Neural progenitor cell (in vitro differentiated cells): ENCODE data around the gene UBXN1. TPM values are rescaled to one million over a fixed set of nuclear protein-coding genes. Genes with fewer than 3 reads are reported as not detected.

Source experiments
- DNase-seq: peaks from one replicate; pipeline ENCODE4 v3.0.0-alpha.2; 2016; ENCODE audit warnings: low spot score
- H2AFZ ChIP-seq: fragments of 200-600 bp; sonication (generic); replicated peaks from 2 replicates; pipeline ENCODE4 v1.6.1; 2016; ENCODE audit warnings: antibody characterized with exemption
- H3F3A ChIP-seq: fragments of 200-600 bp; sonication (generic); 2 replicates; pipeline ENCODE4 v1.6.1; 2016; ENCODE audit warnings: antibody characterized with exemption, low read depth
- H3K27ac ChIP-seq: fragments of 200-600 bp; sonication (generic); 2 replicates; pipeline ENCODE4 v1.5.1; 2016; ENCODE audit warnings: mild to moderate bottlenecking
- H3K27me3 ChIP-seq: fragments of 200-600 bp; sonication (generic); 2 replicates; pipeline ENCODE4 v1.6.1; 2016; ENCODE audit warnings: mild to moderate bottlenecking, moderate library complexity
- H3K36me3 ChIP-seq: fragments of 200-600 bp; sonication (generic); 2 replicates; pipeline ENCODE4 v1.5.1; 2016
- H3K4me1 ChIP-seq: fragments of 200-600 bp; sonication (generic); 2 replicates; pipeline ENCODE4 v1.6.1; 2016; ENCODE audit warnings: mixed run types
- H3K4me2 ChIP-seq: fragments of 200-600 bp; sonication (generic); 2 replicates; pipeline ENCODE4 v1.6.1; 2016
- H3K4me3 ChIP-seq: fragments of 200-600 bp; sonication (generic); 2 replicates; pipeline ENCODE4 v1.5.1; 2016
- H3K79me2 ChIP-seq: fragments of 200-600 bp; sonication (generic); 2 replicates; pipeline ENCODE4 v1.6.1; 2016; ENCODE audit warnings: low read depth
- H3K9ac ChIP-seq: fragments of 200-600 bp; sonication (generic); 2 replicates; pipeline ENCODE4 v1.6.1; 2016
- H3K9me3 ChIP-seq: fragments of 200-600 bp; sonication (generic); 2 replicates; pipeline ENCODE4 v1.5.1; 2016; ENCODE audit warnings: low read depth
- H4K20me1 ChIP-seq: fragments of 200-600 bp; sonication (generic); 2 replicates; pipeline ENCODE4 v1.6.1; 2016; ENCODE audit warnings: low read depth
- H3K27ac Mint-ChIP-seq: 3 replicates; pipeline ENCODE4 v1.8.0; 2021; ENCODE audit warnings: mixed read lengths
- H3K27me3 Mint-ChIP-seq: 2 replicates; pipeline ENCODE4 v1.8.0; 2022; ENCODE audit warnings: low read depth, mild to moderate bottlenecking, inconsistent platforms, moderate library complexity, mixed read lengths; ENCODE audit not compliant: insufficient read depth
- H3K36me3 Mint-ChIP-seq: 3 replicates; pipeline ENCODE4 v1.8.0; 2021; ENCODE audit warnings: mixed read lengths
- H3K4me1 Mint-ChIP-seq: 3 replicates; pipeline ENCODE4 v1.8.0; 2021; ENCODE audit warnings: mixed read lengths
- H3K4me3 Mint-ChIP-seq: 3 replicates; pipeline ENCODE4 v1.8.0; 2021; ENCODE audit warnings: mild to moderate bottlenecking, moderate library complexity, mixed read lengths
- H3K9me3 Mint-ChIP-seq: 3 replicates; pipeline ENCODE4 v1.8.0; 2020; ENCODE audit warnings: mixed read lengths
- CTCF ChIP-seq: fragments of 200-600 bp; sonication (generic); IDR thresholded peaks from 2 replicates; pipeline ENCODE4 v1.5.1; 2017; ENCODE audit warnings: antibody characterized with exemption, mild to moderate bottlenecking
- EZH2 ChIP-seq: fragments of 200-600 bp; sonication (generic); IDR thresholded peaks from 2 replicates; pipeline ENCODE4 v1.6.1; 2017; ENCODE audit warnings: antibody characterized with exemption, mild to moderate bottlenecking, moderate library complexity
- EZH2phosphoT487 ChIP-seq: fragments of 200-600 bp; sonication (generic); IDR thresholded peaks from 2 replicates; pipeline ENCODE4 v1.6.1; 2017; ENCODE audit warnings: antibody characterized with exemption
- total RNA-seq: library from RNA; depleted of rRNA; stranded (reverse); fragments of >200 nt; gene quantifications from 2 replicates; pipeline ENCODE4 v1.2.3, GENCODE V29; 2015; ENCODE audit warnings: low replicate concordance

Gene UBXN1
- total RNA-seq, 1 donor from 2014 or later, result 60.7 TPM

GRCh38 chr11:62727165-62727871 is 48.4 kb upstream of the UBXN1 start, which contains the start of gene HNRNPUL2:
HNRNPUL2 (minus strand) TSS chr11:62727457; CDS start chr11:62727156, 301 bp downstream.
- Mint-ChIP-seq H3K4me3 (peak within 1 kb of the TSS; percentile 93), H3K27ac (peak within 1 kb of the TSS; percentile 99), H3K27me3 (peaks cover 12% of the 10 kb centered on the region), H3K4me1 (peaks cover 50% of the 10 kb centered on the region), H3K36me3 (peaks cover 26% of the 10 kb centered on the region), H3K9me3 (no peaks in the 10 kb centered on the region)
- H3K4me3 ChIP-seq, result peak within 1 kb of the TSS; percentile 79
- no peaks in the 10 kb centered on the region for H3K9me3 ChIP-seq
- H3K36me3 ChIP-seq, result peaks cover 17% of the 10 kb centered on the region
- peaks cover 86% of the 10 kb centered on the region for H3K79me2 ChIP-seq
- no peaks in the 10 kb centered on the region for H3K27me3 ChIP-seq
- peak within 1 kb of the TSS; percentile 98 for H3K27ac ChIP-seq
- H4K20me1 ChIP-seq, result peaks cover 49% of the 10 kb centered on the region
- peak within 1 kb of the TSS; percentile 96 for H2AFZ ChIP-seq
- peak; percentile 100 for DNase-seq
- peak within 1 kb of the TSS; percentile 95 for H3K4me2 ChIP-seq
- TF ChIP-seq EZH2, result no peak
- TF ChIP-seq CTCF, result peak; percentile 8
- H3F3A ChIP-seq, result peaks cover 53% of the 10 kb centered on the region
- H3K9ac ChIP-seq, result peak within 1 kb of the TSS; percentile 87
- peaks cover 18% of the 10 kb centered on the region for H3K4me1 ChIP-seq

- Histone ChIP-seq H3K27me3 (no peaks in the 10 kb centered on the region), H3K79me2 (peaks cover 86% of the 10 kb centered on the region), H4K20me1 (peaks cover 54% of the 10 kb centered on the region), H3K27ac (peak overlapping the region; percentile 96), H3K9ac (peak overlapping the region; percentile 85), H3K36me3 (peaks cover 21% of the 10 kb centered on the region), H3K4me3 (peak overlapping the region; percentile 79), H3F3A (peaks cover 58% of the 10 kb centered on the region), H2AFZ (no peak overlapping the region), H3K4me1 (peaks cover 18% of the 10 kb centered on the region), H3K9me3 (no peaks in the 10 kb centered on the region), H3K4me2 (peak overlapping the region; percentile 95)
- no peak overlapping the region for H3K27ac Mint-ChIP-seq
- H3K4me3 Mint-ChIP-seq, result peak overlapping the region; percentile 93
- no peaks in the 10 kb centered on the region for H3K9me3 Mint-ChIP-seq
- TF ChIP-seq EZH2 (no peak), EZH2phosphoT487 (no peak), CTCF (peak; percentile 11)
- H3K27me3 Mint-ChIP-seq, result peaks cover 12% of the 10 kb centered on the region
- H3K4me1 Mint-ChIP-seq, result peaks cover 55% of the 10 kb centered on the region
- DNase-seq, result no peak
- H3K36me3 Mint-ChIP-seq, result peaks cover 31% of the 10 kb centered on the region
Measured at GRCh38 chr11:62726915-62727164, 48.0 kb upstream of the UBXN1 start.

GRCh38 chr11:62726156-62726914 is 47.5 kb upstream of the UBXN1 start:
- Mint-ChIP-seq H3K27me3 (peaks cover 12% of the 10 kb centered on the region), H3K9me3 (no peaks in the 10 kb centered on the region), H3K4me1 (peaks cover 57% of the 10 kb centered on the region), H3K27ac (peak overlapping the region; percentile 59), H3K4me3 (peak overlapping the region; percentile 93), H3K36me3 (peaks cover 36% of the 10 kb centered on the region)
- Histone ChIP-seq H3K4me1 (peaks cover 18% of the 10 kb centered on the region), H2AFZ (no peak overlapping the region), H4K20me1 (peaks cover 54% of the 10 kb centered on the region), H3K27ac (peak overlapping the region; percentile 96), H3K27me3 (no peaks in the 10 kb centered on the region), H3K9me3 (no peaks in the 10 kb centered on the region), H3K36me3 (peaks cover 26% of the 10 kb centered on the region), H3K4me3 (peak overlapping the region; percentile 79), H3K9ac (peak overlapping the region; percentile 85), H3K4me2 (peak overlapping the region; percentile 95), H3K79me2 (peaks cover 86% of the 10 kb centered on the region), H3F3A (peaks cover 63% of the 10 kb centered on the region)
- DNase-seq, result no peak
- TF ChIP-seq CTCF, result no peak
- TF ChIP-seq EZH2phosphoT487, result no peak
